SK-MEL-5 (cell line): ENCODE data around the gene SMIM10. TPM values are rescaled to one million over a fixed set of nuclear protein-coding genes. Genes with fewer than 3 reads are reported as not detected.
"Not testable (repeated sequence)": the region's sequence is repeated elsewhere in the genome, so short reads cannot be mapped to it uniquely, and the experiment has no call there.

Experiments used
- DNase-seq: peaks from one replicate; pipeline ENCODE4 v3.0.0-alpha.2; 2016; ENCODE audit warnings: low read depth, low spot score
- in situ Hi-C: cut with HindIII; loops from 2 replicates; pipeline ENCODE4 v1.10.0; 2016; ENCODE audit warnings: low sequenced_read_pairs, high pct_unique_total_duplicates, low pct_unique_long_range_greater_than_20kb
- total RNA-seq: library from RNA; depleted of rRNA; stranded (reverse); fragments of >200 nt; shearing (Covaris generic); gene quantifications from 2 replicates; pipeline ENCODE4 v1.2.3, GENCODE V29; 2014; rRNA removed

Gene SMIM10
- total RNA-seq, 1 experiment from 2014 or later = 0.26 TPM

- peak; percentile 90 for DNase-seq
- in situ Hi-C loops = no loop called here
Measured at GRCh38 chrX:135003876-135004623, 13.3 kb downstream of the SMIM10 start.

GRCh38 chrX:135006187-135006586 is 15.4 kb downstream of the SMIM10 start:
- DNase-seq = no peak
- in situ Hi-C loops = no loop called here

GRCh38 chrX:135009057-135009610 is 18.3 kb downstream of the SMIM10 start:
- DNase-seq = no peak
- in situ Hi-C loops = no loop called here

GRCh38 chrX:135009838-135010237 is 19.0 kb downstream of the SMIM10 start:
- DNase-seq = peak; percentile 1
- in situ Hi-C loops = no loop called here

- DNase-seq = no peak
- in situ Hi-C loops = no loop called here
Measured at GRCh38 chrX:135010921-135011320, 20.1 kb downstream of the SMIM10 start.

GRCh38 chrX:135015523-135016245 is 24.9 kb downstream of the SMIM10 start:
- in situ Hi-C loops = no loop called here
- no peak for DNase-seq

GRCh38 chrX:135019890-135020289 is 29.1 kb downstream of the SMIM10 start:
- DNase-seq, in situ Hi-C loops: not testable (repeated sequence)

GRCh38 chrX:135023791-135024190 is 33.0 kb downstream of the SMIM10 start:
- in situ Hi-C loops, DNase-seq: not testable (repeated sequence)

GRCh38 chrX:135024526-135024925 is 33.7 kb downstream of the SMIM10 start:
- DNase-seq = no peak
- in situ Hi-C loops = no loop called here

GRCh38 chrX:135030207-135030963 is 39.6 kb downstream of the SMIM10 start:
- DNase-seq, in situ Hi-C loops: not testable (repeated sequence)

- in situ Hi-C loops, DNase-seq: not testable (repeated sequence)
Measured at GRCh38 chrX:135041149-135042123, 50.6 kb downstream of the SMIM10 start.

Other genes starting within 250 kb of the SMIM10 start
- 5.9 and 6.0 TPM in 2 replicates for gene PABIR2, start 193.8 kb upstream of the SMIM10 start, total RNA-seq
- 58.9 and 66.4 TPM in 2 replicates for gene MOSPD1, start 75.7 kb upstream of the SMIM10 start, total RNA-seq
- gene RTL8B, start 31.6 kb downstream of the SMIM10 start, total RNA-seq = 1.5 and 2.2 TPM in 2 replicates
- gene RTL8C, start 41.4 kb downstream of the SMIM10 start, total RNA-seq = 34.7 and 41.1 TPM in 2 replicates
- 8.4 and 10.4 TPM in 2 replicates for gene RTL8A, start 61.1 kb downstream of the SMIM10 start, total RNA-seq
- 0.37 and 0.48 TPM in 2 replicates for gene SMIM10L2B, start 107.7 kb downstream of the SMIM10 start, total RNA-seq
- not detected in 2 replicates for gene ETDB, start 129.5 kb downstream of the SMIM10 start, total RNA-seq
- gene CT55, start 180.4 kb downstream of the SMIM10 start, total RNA-seq = 5.9 and 7.1 TPM in 2 replicates